ENCODE data around the gene PPP1R1B. TPM values are rescaled to one million over a fixed set of nuclear protein-coding genes. Genes with fewer than 3 reads are reported as not detected.

Gene PPP1R1B
- total RNA-seq, 1 donor from 2014 or later, result 0.15 TPM

DNA sequence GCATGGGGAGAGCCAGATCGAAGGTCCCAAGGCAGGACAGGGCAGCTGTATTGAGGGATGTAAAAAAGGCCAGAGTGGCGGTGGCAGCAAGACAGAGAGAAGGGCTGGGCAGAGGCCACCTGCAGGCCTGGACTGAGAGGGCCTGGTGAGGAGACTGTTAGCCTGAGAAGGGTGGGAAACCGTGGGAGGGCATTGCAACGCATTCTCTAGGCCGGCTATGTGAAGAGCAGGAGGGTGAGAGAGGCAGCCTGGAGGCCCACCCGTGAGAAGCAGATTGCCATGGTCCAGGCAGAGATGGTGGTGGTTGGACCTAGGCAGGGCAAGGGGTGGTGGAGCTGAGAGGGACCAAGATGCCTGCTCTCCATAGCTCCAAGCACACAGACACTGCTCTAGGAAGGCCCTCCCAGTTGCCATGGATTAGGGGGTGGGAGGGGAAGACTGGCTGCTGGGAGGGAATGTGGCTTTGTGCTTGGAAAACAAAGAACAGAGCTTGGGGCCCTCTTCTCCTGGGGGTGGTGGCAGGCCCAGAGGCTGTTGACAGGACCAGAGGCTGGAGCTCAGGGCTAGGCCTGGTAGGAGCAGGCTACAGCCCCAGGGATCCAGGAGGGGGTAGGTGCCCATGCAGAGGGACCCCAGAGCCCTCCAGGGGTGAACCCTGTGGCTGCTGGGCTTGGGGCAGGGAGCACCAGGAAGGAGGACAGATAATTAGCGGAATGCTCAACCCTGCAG is 26.0 kb downstream of the PPP1R1B start:
- DNase-seq (ENCODE audit: low read depth), result no peak

- DNase-seq (ENCODE audit: low read depth), result no peak
Measured at GRCh38 chr17:39653316-39653661, 26.5 kb downstream of the PPP1R1B start.

- no peak for DNase-seq (ENCODE audit: low read depth)
Measured at GRCh38 chr17:39653662-39654331, 27.0 kb downstream of the PPP1R1B start.

GRCh38 chr17:39655105-39655504 is 28.4 kb downstream of the PPP1R1B start:
- no peak for DNase-seq (ENCODE audit: low read depth)

DNA sequence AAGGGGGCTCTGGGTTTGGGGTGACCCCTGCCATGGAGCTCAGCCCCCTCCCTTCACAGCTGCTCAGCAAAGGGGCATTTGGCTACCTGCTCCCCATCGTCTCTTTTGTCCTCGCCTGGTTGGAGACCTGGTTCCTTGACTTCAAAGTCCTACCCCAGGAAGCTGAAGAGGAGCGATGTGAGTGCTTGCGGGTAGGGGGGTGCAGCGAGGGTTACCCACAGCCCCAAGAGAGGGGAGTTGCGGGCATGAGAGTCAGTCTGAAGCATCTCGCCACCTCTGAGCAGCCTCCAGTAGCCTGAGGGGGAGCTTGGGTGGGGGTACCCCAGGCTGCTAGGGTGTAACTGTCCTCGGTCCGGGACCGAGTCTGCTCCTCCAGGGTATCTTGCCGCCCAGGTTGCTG is 31.6 kb downstream of the PPP1R1B start:
- no peak for DNase-seq (ENCODE audit: low read depth)

GRCh38 chr17:39658760-39659159 is 32.0 kb downstream of the PPP1R1B start:
- no peak for DNase-seq (ENCODE audit: low read depth)

DNA sequence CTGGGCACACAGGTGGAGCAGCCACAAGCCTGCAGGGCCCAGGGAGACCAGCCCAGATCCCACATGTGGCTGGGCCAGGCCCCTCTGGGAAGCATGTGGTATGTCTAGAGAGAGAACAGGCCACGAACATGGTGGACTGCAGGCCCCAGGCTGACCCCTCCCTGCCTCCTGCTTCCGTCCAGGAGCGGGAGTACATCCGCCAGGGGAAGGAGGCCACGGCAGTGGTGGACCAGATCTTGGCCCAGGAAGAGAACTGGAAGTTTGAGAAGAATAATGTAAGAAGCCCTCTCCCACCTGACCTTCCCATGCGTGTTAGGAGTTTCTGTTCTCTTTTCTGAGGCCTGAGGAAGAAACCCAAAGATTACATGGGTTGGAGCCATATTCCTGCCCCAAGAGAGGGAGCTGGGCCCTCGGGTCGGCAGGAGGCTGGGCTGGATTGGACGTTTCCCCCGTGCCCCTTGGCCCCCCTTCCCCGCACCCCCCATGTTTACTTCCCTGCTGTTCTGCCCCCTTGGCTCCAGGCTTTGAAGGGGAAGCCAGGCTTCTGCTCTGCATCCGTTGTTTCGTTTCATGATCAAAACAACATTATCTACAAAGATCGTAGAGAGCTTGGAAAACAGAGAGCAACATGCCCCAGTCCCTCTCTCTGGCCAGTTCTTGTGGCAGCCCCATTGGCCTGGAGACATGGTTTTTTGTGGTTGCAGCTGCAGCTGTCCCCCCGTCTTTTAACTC is 32.7 kb downstream of the PPP1R1B start:
- DNase-seq (ENCODE audit: low read depth), result no peak

- DNase-seq (ENCODE audit: low read depth), result no peak
Measured at GRCh38 chr17:39660011-39660360, 33.2 kb downstream of the PPP1R1B start.

- no peak for DNase-seq (ENCODE audit: low read depth)
Measured at GRCh38 chr17:39660397-39661385, 33.9 kb downstream of the PPP1R1B start.

DNA sequence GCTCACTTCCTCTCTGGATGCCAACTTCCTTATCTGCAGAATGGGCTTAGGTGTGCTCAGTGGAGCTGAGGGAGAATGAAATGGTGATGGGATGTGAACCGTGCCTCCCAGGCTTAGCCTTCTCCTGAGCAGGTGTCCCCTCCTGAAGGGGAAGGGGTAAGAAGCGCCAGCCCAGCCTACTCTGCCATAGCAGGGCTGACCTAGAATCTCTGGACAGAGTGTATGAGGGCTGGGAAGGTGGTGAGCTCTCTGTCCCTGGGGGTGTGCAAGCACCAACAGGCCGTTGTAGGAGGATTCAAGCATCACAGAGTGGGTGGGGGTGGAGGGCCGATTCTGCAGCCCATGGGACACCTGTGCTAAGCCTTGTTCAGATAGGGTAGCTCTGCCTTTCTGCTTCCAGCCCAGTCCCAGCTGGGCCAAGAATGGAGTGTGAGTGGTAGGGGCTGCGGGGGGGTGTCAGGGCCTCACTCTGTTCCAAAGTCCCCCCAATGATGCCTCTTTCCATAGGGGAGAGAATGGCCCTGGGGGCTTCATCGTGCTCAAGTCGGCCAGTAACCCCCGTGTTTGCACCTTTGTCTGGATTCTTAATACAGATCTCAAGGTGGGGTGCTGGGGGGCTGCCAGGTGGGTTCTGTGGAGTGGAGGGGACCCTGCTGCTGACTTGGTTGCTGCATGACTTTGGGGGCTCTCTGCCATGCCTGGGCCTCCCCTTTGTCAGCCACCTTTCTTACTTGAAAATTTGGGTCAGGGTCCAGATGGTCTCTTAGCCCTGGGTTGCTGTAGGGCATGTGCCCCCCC is 35.2 kb downstream of the PPP1R1B start:
- DNase-seq (ENCODE audit: low read depth), result no peak

- DNase-seq (ENCODE audit: low read depth), result no peak
Measured at GRCh38 chr17:39662551-39663339, 36.0 kb downstream of the PPP1R1B start.

DNA sequence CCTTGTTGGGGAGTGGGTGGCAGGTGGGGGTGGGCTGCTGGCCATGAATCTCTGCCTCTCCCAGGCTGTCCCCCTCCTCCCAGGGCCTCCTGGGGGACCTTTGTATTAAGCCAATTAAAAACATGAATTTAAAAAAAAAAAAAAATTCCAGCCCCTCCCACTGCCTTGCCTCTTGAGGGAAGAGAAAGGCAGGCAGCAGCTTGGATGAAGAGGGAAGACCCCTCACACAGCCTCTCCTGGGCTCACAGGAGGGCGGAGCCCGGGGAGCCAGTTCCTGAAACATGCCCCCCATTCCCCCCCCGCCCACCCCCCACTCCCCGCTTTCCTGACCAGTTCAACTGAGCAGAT is 36.6 kb downstream of the PPP1R1B start:
- DNase-seq (ENCODE audit: low read depth), result no peak

GRCh38 chr17:39663688-39664580 is 37.2 kb downstream of the PPP1R1B start:
- DNase-seq (ENCODE audit: low read depth), result no peak

- DNase-seq (ENCODE audit: low read depth), result no peak
Measured at GRCh38 chr17:39664581-39665561, 38.1 kb downstream of the PPP1R1B start, which contains the start of gene TCAP. Gene TCAP (plus strand): TSS chr17:39665349. CDS start chr17:39665360, 11 bp downstream.

- DNase-seq (ENCODE audit: low read depth), result no peak
Measured at GRCh38 chr17:39665642-39666224, 39.0 kb downstream of the PPP1R1B start.

- no peak for DNase-seq (ENCODE audit: low read depth)
Measured at GRCh38 chr17:39666231-39666600, 39.5 kb downstream of the PPP1R1B start.

DNA sequence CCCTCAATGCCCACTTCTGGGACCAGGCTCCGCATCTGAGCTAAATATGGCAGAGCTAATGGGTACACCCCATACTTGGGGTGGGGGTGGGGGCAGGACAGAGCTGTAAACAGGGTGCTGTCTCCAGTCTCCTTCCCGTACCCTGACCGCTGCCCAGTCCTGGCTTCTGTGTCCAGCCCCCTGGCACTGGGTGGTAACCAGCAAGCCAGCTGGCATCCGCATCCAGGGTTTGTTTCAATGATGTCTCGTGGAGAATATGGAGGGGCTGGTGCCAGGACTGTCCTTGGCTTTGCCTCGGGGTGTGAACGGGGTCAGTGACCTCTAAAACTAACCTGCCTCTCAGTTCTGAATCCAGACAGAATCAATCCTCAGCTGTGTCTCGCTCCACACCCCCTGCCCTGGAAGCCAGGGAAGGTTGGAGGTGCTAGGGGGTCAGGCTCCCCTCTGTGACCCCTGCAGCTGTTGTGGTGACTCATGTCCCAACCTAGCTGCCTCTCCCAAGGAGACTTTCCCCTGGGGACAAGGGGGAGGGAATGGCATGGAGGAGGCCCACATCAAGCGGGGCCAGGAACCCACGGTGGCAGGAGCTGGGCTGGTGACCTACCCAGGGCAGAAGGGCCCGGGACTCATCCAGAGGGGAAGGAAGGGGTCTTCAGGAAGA is 40.0 kb downstream of the PPP1R1B start:
- DNase-seq (ENCODE audit: low read depth), result no peak

Measured in renal cortical epithelial cell (primary cell).